OCI-LY3 (cell line): Measurements from ENCODE around the gene CEP131.

ENCODE experiments used
- EZH2phosphoT487 ChIP-seq: fragments of 200-600 bp; shearing (Covaris generic); IDR thresholded peaks from 2 replicates; pipeline ENCODE4 v1.6.1; 2018; ENCODE audit warnings: antibody characterized with exemption, mixed run types, low read depth
- TF ChIP-seq, protein P1 (sequence below): fragments of 200-600, 300-600 bp; sonication (generic); IDR thresholded peaks from 2 replicates; pipeline ENCODE4 v1.5.1; 2014; ENCODE audit warnings: antibody characterized with exemption, low read length, low read depth

DNA sequence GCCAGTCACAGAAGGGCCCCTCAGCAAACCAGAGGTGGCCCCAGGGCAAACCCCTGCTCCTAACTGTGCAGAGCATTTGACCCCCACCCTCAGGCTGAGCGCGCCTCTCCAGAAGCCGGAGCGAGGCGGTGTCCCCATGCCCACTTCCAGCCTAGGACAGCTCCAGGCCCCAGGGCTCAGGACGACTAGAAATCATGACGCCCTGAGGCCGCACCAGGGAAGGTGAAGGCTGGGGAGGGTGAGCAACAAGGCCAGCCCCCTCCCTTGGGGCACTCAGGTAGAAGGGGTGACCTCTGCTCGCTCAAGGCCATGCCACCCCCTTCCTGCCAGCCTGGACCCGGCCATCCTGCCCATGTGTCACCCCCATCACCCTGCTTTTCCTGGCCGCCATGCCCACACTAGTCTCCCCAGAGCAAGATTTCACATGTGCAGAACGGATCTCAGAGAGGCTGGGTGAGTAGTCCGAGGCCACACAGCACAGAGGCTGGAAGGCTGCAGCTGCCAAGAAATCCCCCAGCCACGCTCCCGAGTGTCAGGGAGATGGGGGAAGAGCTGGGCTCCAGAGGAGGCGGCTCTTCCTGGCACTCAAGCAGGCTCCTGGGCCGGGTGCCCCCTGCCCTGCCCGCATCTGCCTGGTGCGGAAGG is 59.6 kb downstream of the CEP131 start:
- TF ChIP-seq EZH2phosphoT487, result no peak
- TF ChIP-seq, protein P1, sequence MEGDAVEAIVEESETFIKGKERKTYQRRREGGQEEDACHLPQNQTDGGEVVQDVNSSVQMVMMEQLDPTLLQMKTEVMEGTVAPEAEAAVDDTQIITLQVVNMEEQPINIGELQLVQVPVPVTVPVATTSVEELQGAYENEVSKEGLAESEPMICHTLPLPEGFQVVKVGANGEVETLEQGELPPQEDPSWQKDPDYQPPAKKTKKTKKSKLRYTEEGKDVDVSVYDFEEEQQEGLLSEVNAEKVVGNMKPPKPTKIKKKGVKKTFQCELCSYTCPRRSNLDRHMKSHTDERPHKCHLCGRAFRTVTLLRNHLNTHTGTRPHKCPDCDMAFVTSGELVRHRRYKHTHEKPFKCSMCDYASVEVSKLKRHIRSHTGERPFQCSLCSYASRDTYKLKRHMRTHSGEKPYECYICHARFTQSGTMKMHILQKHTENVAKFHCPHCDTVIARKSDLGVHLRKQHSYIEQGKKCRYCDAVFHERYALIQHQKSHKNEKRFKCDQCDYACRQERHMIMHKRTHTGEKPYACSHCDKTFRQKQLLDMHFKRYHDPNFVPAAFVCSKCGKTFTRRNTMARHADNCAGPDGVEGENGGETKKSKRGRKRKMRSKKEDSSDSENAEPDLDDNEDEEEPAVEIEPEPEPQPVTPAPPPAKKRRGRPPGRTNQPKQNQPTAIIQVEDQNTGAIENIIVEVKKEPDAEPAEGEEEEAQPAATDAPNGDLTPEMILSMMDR, result no peak
